HG03159 (cell line): ENCODE measurements around the gene GATAD2A.

ENCODE experiments used
- ATAC-seq: cut with Tn5 transposase; IDR thresholded peaks from one replicate; pipeline ENCODE4 v1.9.1; 2021; ENCODE audit warnings: mild to moderate bottlenecking, moderate library complexity; ENCODE audit not compliant: unreplicated experiment

Gene GATAD2A

GRCh38 chr19:19487077-19487949, 81.8 kb downstream of the GATAD2A start:
- ATAC-seq = no peak

- ATAC-seq = no peak
These were observed 82.7 kb downstream of the GATAD2A start for GRCh38 chr19:19487950-19488874.

GRCh38 chr19:19488875-19489690, 83.6 kb downstream of the GATAD2A start:
- peak; percentile 67 for ATAC-seq

GRCh38 chr19:19489804-19490204, 84.3 kb downstream of the GATAD2A start:
- ATAC-seq = no peak

DNA sequence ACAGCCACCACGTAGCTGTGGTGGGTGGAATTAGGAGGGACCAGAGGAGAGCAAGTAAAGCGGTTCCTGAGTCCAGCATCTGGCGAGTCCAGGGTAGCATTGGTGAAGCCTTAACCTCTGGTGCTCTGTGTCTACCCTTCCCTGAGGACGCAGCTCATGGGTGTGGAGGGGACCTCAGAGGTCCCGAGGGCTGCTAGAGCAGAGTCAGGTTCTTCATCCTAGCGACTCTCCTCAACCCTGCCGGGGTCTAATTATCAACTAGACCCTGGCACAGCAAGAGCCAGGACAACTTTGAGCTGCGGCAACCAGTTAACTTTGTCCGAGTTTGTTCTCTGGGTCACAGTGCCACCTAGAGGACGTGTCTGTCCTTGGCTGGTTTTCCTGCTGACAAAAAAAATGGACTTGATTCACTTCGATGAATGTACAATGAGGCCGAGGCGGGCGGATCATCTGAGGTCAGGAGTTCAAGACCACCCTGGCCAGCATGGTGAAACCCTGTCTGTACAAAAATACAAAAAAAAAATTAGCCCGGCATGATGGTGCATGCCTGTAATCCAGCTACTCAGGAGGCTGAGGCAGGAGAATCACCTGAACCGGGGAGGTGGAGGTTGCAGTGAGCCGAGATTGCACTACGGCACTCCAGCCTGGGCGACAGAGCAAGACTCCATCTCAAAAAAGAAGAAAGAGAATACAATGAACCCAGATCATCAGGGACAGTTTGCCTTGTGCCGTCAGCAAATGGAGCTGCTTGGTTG, 84.9 kb downstream of the GATAD2A start:
- no peak for ATAC-seq

DNA sequence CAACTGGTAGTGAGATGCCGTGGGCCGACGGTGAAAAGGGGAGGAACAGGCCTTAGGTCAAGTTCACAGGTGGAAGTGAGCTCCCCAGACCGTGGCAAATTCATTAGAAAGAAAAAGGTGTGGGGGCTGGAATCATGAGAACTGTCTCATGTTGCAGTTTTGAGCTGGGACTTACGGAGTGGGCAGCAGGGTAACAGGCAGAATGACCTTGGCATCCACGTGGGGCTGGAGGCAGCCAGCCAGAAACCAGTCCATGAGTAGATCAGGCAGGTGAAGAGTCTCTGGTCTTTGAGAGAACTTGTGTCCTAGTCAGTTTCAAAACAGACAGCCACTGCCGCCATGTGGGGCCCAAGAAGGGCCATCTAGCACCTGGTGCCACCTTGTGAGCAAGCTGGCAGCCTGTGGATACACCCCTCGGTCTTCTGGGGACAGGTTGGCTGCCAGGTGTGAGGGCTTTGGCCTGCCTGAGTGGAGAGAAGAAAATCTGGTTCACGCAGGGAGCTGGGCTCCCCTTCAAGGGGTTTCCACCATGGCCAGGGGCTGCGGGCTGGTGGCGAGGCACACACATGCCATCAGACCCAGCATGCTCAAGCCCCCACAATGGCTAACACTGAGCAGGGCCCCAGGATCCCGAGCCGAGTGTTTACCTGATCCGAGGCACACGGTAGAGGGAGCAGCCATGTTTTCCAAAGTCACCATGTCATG, 86.0 kb downstream of the GATAD2A start:
- no peak for ATAC-seq

GRCh38 chr19:19492026-19492610, 86.6 kb downstream of the GATAD2A start:
- ATAC-seq = no peak

GRCh38 chr19:19493841-19494546, 88.5 kb downstream of the GATAD2A start:
- ATAC-seq = no peak

- no peak for ATAC-seq
These were observed 90.4 kb downstream of the GATAD2A start for GRCh38 chr19:19495614-19496603.

DNA sequence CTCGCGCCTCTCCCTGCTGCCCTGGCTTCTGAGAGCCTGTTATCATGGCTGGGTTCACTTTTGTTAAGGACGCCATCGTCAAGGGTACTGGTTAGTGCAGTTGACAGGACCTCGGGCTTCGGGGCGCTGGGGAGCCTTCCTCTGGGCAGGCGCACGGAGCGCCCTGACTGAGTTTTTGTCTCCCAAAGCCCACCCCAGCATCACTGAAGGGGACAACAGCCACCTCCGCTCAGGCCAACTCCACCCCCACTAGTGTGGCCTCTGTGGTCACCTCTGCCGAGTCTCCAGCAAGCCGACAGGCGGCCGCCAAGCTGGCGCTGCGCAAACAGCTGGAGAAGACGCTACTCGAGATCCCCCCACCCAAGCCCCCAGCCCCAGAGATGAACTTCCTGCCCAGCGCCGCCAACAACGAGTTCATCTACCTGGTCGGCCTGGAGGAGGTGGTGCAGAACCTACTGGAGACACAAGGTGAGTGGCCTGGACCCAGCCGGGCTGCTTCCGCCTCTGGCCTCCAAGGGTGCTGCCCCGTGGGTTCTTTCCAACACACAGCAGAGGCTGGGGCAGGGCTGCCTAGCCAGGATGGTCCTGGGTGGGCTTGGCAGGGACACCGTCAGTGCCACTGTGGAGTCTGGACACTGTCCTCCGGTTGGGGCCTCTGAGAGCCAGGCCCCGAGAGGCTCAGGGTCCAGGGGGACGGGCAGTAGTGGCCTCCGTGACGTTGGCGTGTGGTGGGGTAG, 92.9 kb downstream of the GATAD2A start:
- no peak for ATAC-seq

- no peak for ATAC-seq
These were observed 94.0 kb downstream of the GATAD2A start for GRCh38 chr19:19499272-19499995.

GRCh38 chr19:19500975-19501644, 95.6 kb downstream of the GATAD2A start:
- no peak for ATAC-seq

GRCh38 chr19:19501798-19502197, 96.3 kb downstream of the GATAD2A start:
- ATAC-seq = no peak

- ATAC-seq = no peak
These were observed 96.8 kb downstream of the GATAD2A start for GRCh38 chr19:19502281-19502680.

- ATAC-seq = no peak
These were observed 97.5 kb downstream of the GATAD2A start for GRCh38 chr19:19502808-19503602.
